Progenitor cell of endocrine pancreas (in vitro differentiated cells): ENCODE measurements around the gene DIP2C. TPM values are rescaled to one million over a fixed set of nuclear protein-coding genes. Genes with fewer than 3 reads are reported as not detected.

Source experiments
- DNase-seq: peaks from one replicate; pipeline ENCODE4 v3.0.0; 2021; ENCODE audit warnings: low spot score; ENCODE audit not compliant: unreplicated experiment
- H3K27ac Mint-ChIP-seq: 2 replicates; pipeline ENCODE4 v1.8.0; 2021; ENCODE audit warnings: mild to moderate bottlenecking, moderate library complexity, mixed read lengths
- H3K27me3 Mint-ChIP-seq: 2 replicates; pipeline ENCODE4 v1.8.0; 2021; ENCODE audit warnings: mixed read lengths
- H3K36me3 Mint-ChIP-seq: 2 replicates; pipeline ENCODE4 v1.8.0; 2022; ENCODE audit warnings: mixed read lengths; ENCODE audit not compliant: insufficient read depth
- H3K4me1 Mint-ChIP-seq: 2 replicates; pipeline ENCODE4 v1.8.0; 2021; ENCODE audit warnings: low read depth, mixed read lengths
- H3K4me3 Mint-ChIP-seq: 2 replicates; pipeline ENCODE4 v1.8.0; 2021; ENCODE audit warnings: low read depth, mild to moderate bottlenecking, moderate library complexity, mixed read lengths
- H3K9me3 Mint-ChIP-seq: 2 replicates; pipeline ENCODE4 v1.8.0; 2021; ENCODE audit warnings: low read depth, mixed read lengths
- total RNA-seq: library from RNA; stranded (reverse); gene quantifications from 2 replicates; pipeline ENCODE4 v1.2.1, GENCODE V29; 2021
- TF ChIP-seq, protein P1 (sequence below): fragments of 200-600 bp; sonication (generic); IDR thresholded peaks from one replicate; pipeline ENCODE4 v1.5.0; 2021; ENCODE audit warnings: antibody characterized with exemption, mild to moderate bottlenecking; ENCODE audit not compliant: unreplicated experiment

DIP2C gene
- total RNA-seq, 1 donor from 2014 or later, result 27.2 TPM

- Mint-ChIP-seq H3K4me3 (no peak overlapping the region), H3K9me3 (no peaks in the 10 kb centered on the region), H3K4me1 (peaks cover 16% of the 10 kb centered on the region), H3K36me3 (peaks cover 22% of the 10 kb centered on the region), H3K27me3 (no peaks in the 10 kb centered on the region), H3K27ac (no peak overlapping the region)
- no peak for DNase-seq
- TF ChIP-seq, protein P1, sequence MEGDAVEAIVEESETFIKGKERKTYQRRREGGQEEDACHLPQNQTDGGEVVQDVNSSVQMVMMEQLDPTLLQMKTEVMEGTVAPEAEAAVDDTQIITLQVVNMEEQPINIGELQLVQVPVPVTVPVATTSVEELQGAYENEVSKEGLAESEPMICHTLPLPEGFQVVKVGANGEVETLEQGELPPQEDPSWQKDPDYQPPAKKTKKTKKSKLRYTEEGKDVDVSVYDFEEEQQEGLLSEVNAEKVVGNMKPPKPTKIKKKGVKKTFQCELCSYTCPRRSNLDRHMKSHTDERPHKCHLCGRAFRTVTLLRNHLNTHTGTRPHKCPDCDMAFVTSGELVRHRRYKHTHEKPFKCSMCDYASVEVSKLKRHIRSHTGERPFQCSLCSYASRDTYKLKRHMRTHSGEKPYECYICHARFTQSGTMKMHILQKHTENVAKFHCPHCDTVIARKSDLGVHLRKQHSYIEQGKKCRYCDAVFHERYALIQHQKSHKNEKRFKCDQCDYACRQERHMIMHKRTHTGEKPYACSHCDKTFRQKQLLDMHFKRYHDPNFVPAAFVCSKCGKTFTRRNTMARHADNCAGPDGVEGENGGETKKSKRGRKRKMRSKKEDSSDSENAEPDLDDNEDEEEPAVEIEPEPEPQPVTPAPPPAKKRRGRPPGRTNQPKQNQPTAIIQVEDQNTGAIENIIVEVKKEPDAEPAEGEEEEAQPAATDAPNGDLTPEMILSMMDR, result no peak
Measured at GRCh38 chr10:374354-374753, 315.1 kb downstream of the DIP2C start.

GRCh38 chr10:373526-374309, 315.8 kb downstream of the DIP2C start:
- TF ChIP-seq, protein P1, result no peak
- H3K4me3 Mint-ChIP-seq, result no peak overlapping the region
- H3K36me3 Mint-ChIP-seq, result peaks cover 25% of the 10 kb centered on the region
- DNase-seq, result no peak
- H3K9me3 Mint-ChIP-seq, result no peaks in the 10 kb centered on the region
- H3K27ac Mint-ChIP-seq, result peak overlapping the region; percentile 76
- no peaks in the 10 kb centered on the region for H3K27me3 Mint-ChIP-seq
- H3K4me1 Mint-ChIP-seq, result peaks cover 16% of the 10 kb centered on the region

GRCh38 chr10:373015-373414, 316.5 kb downstream of the DIP2C start:
- no peaks in the 10 kb centered on the region for H3K9me3 Mint-ChIP-seq
- peak overlapping the region; percentile 76 for H3K27ac Mint-ChIP-seq
- H3K36me3 Mint-ChIP-seq, result peaks cover 23% of the 10 kb centered on the region
- no peaks in the 10 kb centered on the region for H3K27me3 Mint-ChIP-seq
- TF ChIP-seq, protein P1, result no peak
- H3K4me3 Mint-ChIP-seq, result no peak overlapping the region
- H3K4me1 Mint-ChIP-seq, result peaks cover 16% of the 10 kb centered on the region
- no peak for DNase-seq

DNA sequence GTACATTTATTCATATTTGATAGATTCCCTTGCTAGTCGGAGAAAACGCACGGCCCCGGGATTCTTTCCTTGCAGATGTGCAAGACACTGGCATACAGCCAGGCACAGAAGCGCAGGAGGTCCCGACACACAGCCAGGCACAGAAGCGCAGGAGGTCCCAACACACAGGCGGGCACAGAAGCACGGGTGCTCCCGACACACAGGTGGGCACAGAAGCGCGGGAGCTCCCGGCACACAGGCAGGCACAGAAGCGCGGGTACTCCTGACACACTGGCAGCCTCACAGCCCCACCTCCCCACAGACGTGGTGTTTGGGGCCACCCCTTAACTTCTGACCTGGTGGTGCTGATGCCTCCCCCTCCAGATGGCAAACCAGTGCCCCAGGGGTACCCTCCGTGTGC, 316.9 kb downstream of the DIP2C start:
- Mint-ChIP-seq H3K9me3 (no peaks in the 10 kb centered on the region), H3K36me3 (peaks cover 23% of the 10 kb centered on the region), H3K4me3 (no peak overlapping the region), H3K27me3 (no peaks in the 10 kb centered on the region), H3K27ac (peak overlapping the region; percentile 76), H3K4me1 (peaks cover 16% of the 10 kb centered on the region)
- DNase-seq, result no peak
- TF ChIP-seq, protein P1, result no peak

GRCh38 chr10:371515-371914, 318.0 kb downstream of the DIP2C start:
- H3K36me3 Mint-ChIP-seq, result peaks cover 22% of the 10 kb centered on the region
- TF ChIP-seq, protein P1, result no peak
- no peak overlapping the region for H3K27ac Mint-ChIP-seq
- H3K4me3 Mint-ChIP-seq, result no peak overlapping the region
- peaks cover 16% of the 10 kb centered on the region for H3K4me1 Mint-ChIP-seq
- DNase-seq, result no peak
- no peaks in the 10 kb centered on the region for H3K27me3 Mint-ChIP-seq
- no peaks in the 10 kb centered on the region for H3K9me3 Mint-ChIP-seq
